ENCODE data around the gene DNAAF3.
"Not testable (repeated sequence)": the region's sequence is repeated elsewhere in the genome, so short reads cannot be mapped to it uniquely, and the experiment has no call there.

Gene DNAAF3

GRCh38 chr19:55175117-55175867 is 8.9 kb upstream of the DNAAF3 start:
- no peak for DNase-seq (ENCODE audit: low spot score)

- DNase-seq (ENCODE audit: low spot score) = no peak
Measured at GRCh38 chr19:55174425-55175116, 8.2 kb upstream of the DNAAF3 start.

GRCh38 chr19:55173714-55174409 is 7.4 kb upstream of the DNAAF3 start:
- DNase-seq (ENCODE audit: low spot score) = peak; percentile 7

GRCh38 chr19:55173186-55173713 is 6.8 kb upstream of the DNAAF3 start:
- DNase-seq (ENCODE audit: low spot score) = no peak

GRCh38 chr19:55172741-55173140 is 6.3 kb upstream of the DNAAF3 start:
- no peak for DNase-seq (ENCODE audit: low spot score)

GRCh38 chr19:55172318-55172717 is 5.9 kb upstream of the DNAAF3 start:
- not testable (repeated sequence) for DNase-seq (ENCODE audit: low spot score)

- DNase-seq (ENCODE audit: low spot score) = no peak
Measured at GRCh38 chr19:55171440-55171839, 5.0 kb upstream of the DNAAF3 start.

GRCh38 chr19:55169136-55169535 is 2.7 kb upstream of the DNAAF3 start:
- DNase-seq (ENCODE audit: low spot score) = no peak

- peak; percentile 46 for DNase-seq (ENCODE audit: low spot score)
Measured at GRCh38 chr19:55165952-55166529, 372 bp downstream of the DNAAF3 start.

GRCh38 chr19:55161571-55162322 is 4.7 kb downstream of the DNAAF3 start:
- DNase-seq (ENCODE audit: low spot score) = no peak

- no peak for DNase-seq (ENCODE audit: low spot score)
Measured at GRCh38 chr19:55160986-55161365, 5.4 kb downstream of the DNAAF3 start.

- DNase-seq (ENCODE audit: low spot score) = peak; percentile 84
Measured at GRCh38 chr19:55160128-55160985, 6.1 kb downstream of the DNAAF3 start.

GRCh38 chr19:55158848-55159749 is 7.3 kb downstream of the DNAAF3 start:
- no peak for DNase-seq (ENCODE audit: low spot score)

GRCh38 chr19:55158423-55158822 is 8.0 kb downstream of the DNAAF3 start:
- no peak for DNase-seq (ENCODE audit: low spot score)

- DNase-seq (ENCODE audit: low spot score) = no peak
Measured at GRCh38 chr19:55157064-55157908, 9.1 kb downstream of the DNAAF3 start, which contains the start of gene TNNI3. TSS of gene TNNI3 (minus strand) at chr19:55157732. CDS start at chr19:55157589, 143 bp downstream.

GRCh38 chr19:55156202-55157063 is 10.0 kb downstream of the DNAAF3 start:
- DNase-seq (ENCODE audit: low spot score) = peak; percentile 6

- not testable (repeated sequence) for DNase-seq (ENCODE audit: low spot score)
Measured at GRCh38 chr19:55155784-55156183, 10.6 kb downstream of the DNAAF3 start.
